ENCODE results near the gene TMEM123. TPM values are rescaled to one million over a fixed set of nuclear protein-coding genes. Genes with fewer than 3 reads are reported as not detected.

The TMEM123 gene
- total RNA-seq, 1 experiment from 2014 or later = 116 TPM

DNA sequence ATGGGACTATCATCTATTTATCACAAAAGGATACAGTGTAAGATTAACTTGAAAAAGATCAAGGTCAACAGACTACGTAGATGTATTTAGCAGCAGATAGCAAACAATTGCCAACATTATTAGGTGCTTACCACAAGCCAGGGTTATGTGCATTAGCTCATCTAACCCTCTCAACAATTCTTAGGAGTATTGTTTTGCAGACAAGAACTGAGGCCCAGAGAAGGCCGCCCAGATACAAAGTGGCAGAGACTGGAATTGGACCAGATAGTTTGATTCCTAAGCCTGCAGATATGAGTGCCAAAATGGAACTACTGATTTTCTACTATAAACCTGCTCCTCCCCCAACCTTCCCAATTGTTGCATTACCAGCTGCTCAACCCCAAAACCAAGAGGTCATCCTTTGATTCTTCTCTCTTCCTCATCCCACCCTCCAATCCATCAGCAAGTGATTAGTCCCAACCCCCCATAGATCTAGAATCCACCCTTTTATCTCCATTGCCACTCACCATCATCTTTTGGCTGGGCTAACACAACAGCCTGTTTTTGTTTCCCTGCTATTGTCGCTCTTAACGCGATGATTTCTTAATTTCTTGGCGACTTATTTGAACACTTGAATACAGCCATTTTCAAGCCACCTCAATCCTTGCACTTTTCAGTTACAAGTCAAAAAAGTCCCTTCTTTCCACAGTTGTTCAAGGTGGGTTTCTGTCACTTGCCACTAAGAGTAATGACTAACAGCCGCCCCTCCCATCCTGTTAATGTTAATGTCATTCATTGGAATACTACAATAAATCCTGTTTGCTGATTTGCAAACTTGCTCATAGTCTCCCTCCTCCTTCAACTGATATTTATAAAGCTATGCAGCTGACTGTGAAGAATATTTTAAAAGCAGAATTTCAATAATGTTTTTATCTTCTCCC is 2.7 kb downstream of the TMEM123 start:
- Mint-ChIP-seq H3K4me1 (peaks cover 46% of the 10 kb centered on the region), H3K4me3 (peak overlapping the region; percentile 93), H3K9me3 (peaks cover 4% of the 10 kb centered on the region; the same call in 1 of the 2 replicates), H3K27ac (peak overlapping the region; percentile 5; the same call in 1 of the 2 replicates), H3K36me3 (peaks cover 37% of the 10 kb centered on the region), H3K27me3 (ENCODE audit: low read depth) (peaks cover 27% of the 10 kb centered on the region)
- ChIA-PET CTCF (no interaction called here), POLR2A (no interaction called here)
- no peak for DNase-seq (ENCODE audit: low spot score)
- ATAC-seq = no peak
- TF ChIP-seq ELF4 (CRISPR knock-in tag; IDR thresholded peaks at IDR 0.05; ENCODE audit: low read depth) = no peak
- TF ChIP-seq, protein P1, sequence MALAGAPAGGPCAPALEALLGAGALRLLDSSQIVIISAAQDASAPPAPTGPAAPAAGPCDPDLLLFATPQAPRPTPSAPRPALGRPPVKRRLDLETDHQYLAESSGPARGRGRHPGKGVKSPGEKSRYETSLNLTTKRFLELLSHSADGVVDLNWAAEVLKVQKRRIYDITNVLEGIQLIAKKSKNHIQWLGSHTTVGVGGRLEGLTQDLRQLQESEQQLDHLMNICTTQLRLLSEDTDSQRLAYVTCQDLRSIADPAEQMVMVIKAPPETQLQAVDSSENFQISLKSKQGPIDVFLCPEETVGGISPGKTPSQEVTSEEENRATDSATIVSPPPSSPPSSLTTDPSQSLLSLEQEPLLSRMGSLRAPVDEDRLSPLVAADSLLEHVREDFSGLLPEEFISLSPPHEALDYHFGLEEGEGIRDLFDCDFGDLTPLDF (CRISPR knock-in tag; IDR thresholded peaks at IDR 0.05) = no peak
- TF ChIP-seq, protein P2, sequence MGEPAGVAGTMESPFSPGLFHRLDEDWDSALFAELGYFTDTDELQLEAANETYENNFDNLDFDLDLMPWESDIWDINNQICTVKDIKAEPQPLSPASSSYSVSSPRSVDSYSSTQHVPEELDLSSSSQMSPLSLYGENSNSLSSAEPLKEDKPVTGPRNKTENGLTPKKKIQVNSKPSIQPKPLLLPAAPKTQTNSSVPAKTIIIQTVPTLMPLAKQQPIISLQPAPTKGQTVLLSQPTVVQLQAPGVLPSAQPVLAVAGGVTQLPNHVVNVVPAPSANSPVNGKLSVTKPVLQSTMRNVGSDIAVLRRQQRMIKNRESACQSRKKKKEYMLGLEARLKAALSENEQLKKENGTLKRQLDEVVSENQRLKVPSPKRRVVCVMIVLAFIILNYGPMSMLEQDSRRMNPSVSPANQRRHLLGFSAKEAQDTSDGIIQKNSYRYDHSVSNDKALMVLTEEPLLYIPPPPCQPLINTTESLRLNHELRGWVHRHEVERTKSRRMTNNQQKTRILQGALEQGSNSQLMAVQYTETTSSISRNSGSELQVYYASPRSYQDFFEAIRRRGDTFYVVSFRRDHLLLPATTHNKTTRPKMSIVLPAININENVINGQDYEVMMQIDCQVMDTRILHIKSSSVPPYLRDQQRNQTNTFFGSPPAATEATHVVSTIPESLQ (CRISPR knock-in tag; IDR thresholded peaks at IDR 0.05) = no peak
- TF ChIP-seq, protein P3, sequence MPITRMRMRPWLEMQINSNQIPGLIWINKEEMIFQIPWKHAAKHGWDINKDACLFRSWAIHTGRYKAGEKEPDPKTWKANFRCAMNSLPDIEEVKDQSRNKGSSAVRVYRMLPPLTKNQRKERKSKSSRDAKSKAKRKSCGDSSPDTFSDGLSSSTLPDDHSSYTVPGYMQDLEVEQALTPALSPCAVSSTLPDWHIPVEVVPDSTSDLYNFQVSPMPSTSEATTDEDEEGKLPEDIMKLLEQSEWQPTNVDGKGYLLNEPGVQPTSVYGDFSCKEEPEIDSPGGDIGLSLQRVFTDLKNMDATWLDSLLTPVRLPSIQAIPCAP (CRISPR knock-in tag; IDR thresholded peaks at IDR 0.05) = no peak
- TF ChIP-seq ZNF263 (CRISPR knock-in tag; IDR thresholded peaks at IDR 0.05; ENCODE audit: low read depth) = no peak

DNA sequence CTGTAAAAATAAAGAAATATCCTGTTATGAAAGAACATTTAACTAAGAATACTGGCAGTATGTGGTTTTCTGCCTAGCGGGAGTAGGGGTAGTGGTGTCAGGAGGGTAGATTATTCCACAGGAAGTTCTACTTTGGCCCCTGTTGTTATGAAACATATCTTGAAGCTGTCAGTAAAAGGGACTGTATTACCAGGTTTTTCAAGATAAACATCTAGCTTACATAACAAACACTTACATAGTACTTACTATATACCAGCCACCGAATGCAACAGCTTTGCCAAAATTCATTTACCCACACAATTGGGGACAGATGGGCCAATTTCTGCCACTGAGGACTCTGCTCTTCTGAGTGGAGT is 3.7 kb downstream of the TMEM123 start:
- DNase-seq (ENCODE audit: low spot score) (no peak), ATAC-seq (no peak)
- TF ChIP-seq PRRX2 (CRISPR knock-in tag; IDR thresholded peaks at IDR 0.05) = no peak
- no peak for TF ChIP-seq NFATC4 (CRISPR knock-in tag; IDR thresholded peaks at IDR 0.05)
- TF ChIP-seq, protein P4, sequence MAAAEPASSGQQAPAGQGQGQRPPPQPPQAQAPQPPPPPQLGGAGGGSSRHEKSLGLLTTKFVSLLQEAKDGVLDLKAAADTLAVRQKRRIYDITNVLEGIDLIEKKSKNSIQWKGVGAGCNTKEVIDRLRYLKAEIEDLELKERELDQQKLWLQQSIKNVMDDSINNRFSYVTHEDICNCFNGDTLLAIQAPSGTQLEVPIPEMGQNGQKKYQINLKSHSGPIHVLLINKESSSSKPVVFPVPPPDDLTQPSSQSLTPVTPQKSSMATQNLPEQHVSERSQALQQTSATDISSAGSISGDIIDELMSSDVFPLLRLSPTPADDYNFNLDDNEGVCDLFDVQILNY (CRISPR knock-in tag; IDR thresholded peaks at IDR 0.05) = no peak
- no peak for TF ChIP-seq SOX15 (CRISPR knock-in tag; IDR thresholded peaks at IDR 0.05)
- no peak for TF ChIP-seq TEAD1 (CRISPR knock-in tag; IDR thresholded peaks at IDR 0.05)
- TF ChIP-seq ZNF138 (CRISPR knock-in tag; conservative IDR thresholded peaks at IDR 0.05) = no peak
- TF ChIP-seq, protein P5, sequence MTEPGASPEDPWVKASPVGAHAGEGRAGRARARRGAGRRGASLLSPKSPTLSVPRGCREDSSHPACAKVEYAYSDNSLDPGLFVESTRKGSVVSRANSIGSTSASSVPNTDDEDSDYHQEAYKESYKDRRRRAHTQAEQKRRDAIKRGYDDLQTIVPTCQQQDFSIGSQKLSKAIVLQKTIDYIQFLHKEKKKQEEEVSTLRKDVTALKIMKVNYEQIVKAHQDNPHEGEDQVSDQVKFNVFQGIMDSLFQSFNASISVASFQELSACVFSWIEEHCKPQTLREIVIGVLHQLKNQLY (CRISPR knock-in tag; IDR thresholded peaks at IDR 0.05) = no peak
- TF ChIP-seq ZNF219 (CRISPR knock-in tag; IDR thresholded peaks at IDR 0.05; ENCODE audit: borderline replicate concordance) = no peak
- TF ChIP-seq NR3C1 (CRISPR knock-in tag; conservative IDR thresholded peaks at IDR 0.05; ENCODE audit: low read depth) = no peak
- no peak for TF ChIP-seq GABPB1 (CRISPR knock-in tag; IDR thresholded peaks at IDR 0.05)
- TF ChIP-seq FOXP1 (CRISPR knock-in tag; IDR thresholded peaks at IDR 0.05; ENCODE audit: borderline replicate concordance) = no peak
- no peak for TF ChIP-seq FOXK1 (CRISPR knock-in tag; IDR thresholded peaks at IDR 0.05)
- TF ChIP-seq, protein P6, sequence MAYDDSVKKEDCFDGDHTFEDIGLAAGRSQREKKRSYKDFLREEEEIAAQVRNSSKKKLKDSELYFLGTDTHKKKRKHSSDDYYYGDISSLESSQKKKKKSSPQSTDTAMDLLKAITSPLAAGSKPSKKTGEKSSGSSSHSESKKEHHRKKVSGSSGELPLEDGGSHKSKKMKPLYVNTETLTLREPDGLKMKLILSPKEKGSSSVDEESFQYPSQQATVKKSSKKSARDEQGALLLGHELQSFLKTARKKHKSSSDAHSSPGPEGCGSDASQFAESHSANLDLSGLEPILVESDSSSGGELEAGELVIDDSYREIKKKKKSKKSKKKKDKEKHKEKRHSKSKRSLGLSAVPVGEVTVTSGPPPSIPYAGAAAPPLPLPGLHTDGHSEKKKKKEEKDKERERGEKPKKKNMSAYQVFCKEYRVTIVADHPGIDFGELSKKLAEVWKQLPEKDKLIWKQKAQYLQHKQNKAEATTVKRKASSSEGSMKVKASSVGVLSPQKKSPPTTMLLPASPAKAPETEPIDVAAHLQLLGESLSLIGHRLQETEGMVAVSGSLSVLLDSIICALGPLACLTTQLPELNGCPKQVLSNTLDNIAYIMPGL (CRISPR knock-in tag; IDR thresholded peaks at IDR 0.05) = no peak
- H3K36me3 Mint-ChIP-seq = peaks cover 45% of the 10 kb centered on the region
- H3K27ac Mint-ChIP-seq = no peak overlapping the region
- CTCF ChIA-PET = no interaction called here
- H3K27me3 Mint-ChIP-seq (ENCODE audit: low read depth) = peaks cover 21% of the 10 kb centered on the region
- peaks cover 8% of the 10 kb centered on the region for H3K9me3 Mint-ChIP-seq
- H3K4me3 Mint-ChIP-seq = no peak overlapping the region
- H3K4me1 Mint-ChIP-seq = peaks cover 35% of the 10 kb centered on the region
- POLR2A ChIA-PET = no interaction called here
